ENCODE data around the gene LCA5.

Gene LCA5

DNA sequence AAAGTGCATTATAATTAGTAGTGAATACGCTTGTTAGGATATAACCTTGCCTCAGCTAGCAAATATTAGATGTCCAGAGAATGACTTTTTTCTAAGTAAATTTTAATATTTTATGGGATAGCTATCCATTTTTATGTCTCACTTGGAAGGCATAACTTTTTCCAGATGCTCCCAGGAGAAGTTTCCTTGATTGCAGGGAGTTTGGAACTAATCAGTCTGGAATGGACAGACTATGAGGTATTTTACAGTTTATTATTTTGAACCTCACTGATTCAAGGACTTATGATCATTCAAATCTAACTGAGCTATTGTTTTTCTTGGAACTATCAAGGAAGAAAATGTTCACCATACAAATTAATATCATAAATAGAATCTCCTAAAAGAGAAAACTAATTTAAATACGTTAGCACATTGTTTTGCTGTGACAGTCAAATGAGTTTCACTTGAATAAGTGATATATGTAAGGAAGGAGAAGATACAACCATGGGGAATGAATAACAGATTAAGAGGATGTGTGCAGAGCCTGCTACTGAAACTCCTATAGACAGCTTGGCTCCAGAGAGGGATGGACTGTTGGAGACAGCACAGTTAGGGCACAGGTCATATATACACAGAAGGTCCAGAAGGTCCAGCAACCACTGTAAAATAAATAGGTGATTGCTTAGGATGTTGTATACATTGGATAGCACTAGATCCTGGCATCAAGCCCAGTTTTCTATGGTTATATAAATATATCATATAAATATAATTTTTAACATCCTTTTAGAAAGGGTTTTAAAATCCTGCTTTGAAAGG is 20.6 kb upstream of the LCA5 start:
- no peaks in the 10 kb centered on the region for H3K27me3 ChIP-seq (ENCODE audit: low read length)
- no peaks in the 10 kb centered on the region for H4K20me1 ChIP-seq (ENCODE audit: low read depth, low read length)
- TF ChIP-seq, protein P1, sequence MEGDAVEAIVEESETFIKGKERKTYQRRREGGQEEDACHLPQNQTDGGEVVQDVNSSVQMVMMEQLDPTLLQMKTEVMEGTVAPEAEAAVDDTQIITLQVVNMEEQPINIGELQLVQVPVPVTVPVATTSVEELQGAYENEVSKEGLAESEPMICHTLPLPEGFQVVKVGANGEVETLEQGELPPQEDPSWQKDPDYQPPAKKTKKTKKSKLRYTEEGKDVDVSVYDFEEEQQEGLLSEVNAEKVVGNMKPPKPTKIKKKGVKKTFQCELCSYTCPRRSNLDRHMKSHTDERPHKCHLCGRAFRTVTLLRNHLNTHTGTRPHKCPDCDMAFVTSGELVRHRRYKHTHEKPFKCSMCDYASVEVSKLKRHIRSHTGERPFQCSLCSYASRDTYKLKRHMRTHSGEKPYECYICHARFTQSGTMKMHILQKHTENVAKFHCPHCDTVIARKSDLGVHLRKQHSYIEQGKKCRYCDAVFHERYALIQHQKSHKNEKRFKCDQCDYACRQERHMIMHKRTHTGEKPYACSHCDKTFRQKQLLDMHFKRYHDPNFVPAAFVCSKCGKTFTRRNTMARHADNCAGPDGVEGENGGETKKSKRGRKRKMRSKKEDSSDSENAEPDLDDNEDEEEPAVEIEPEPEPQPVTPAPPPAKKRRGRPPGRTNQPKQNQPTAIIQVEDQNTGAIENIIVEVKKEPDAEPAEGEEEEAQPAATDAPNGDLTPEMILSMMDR (IDR thresholded peaks at IDR 0.05; ENCODE audit: insufficient read depth, low read length, poor library complexity, severe bottlenecking) = no peak
- TF ChIP-seq EZH2phosphoT487 (conservative IDR thresholded peaks at IDR 0.05; ENCODE audit: low read length) = no peak
- H3K9me3 ChIP-seq (ENCODE audit: insufficient read depth, low read length) = no peaks in the 10 kb centered on the region
- no peak overlapping the region for H2AFZ ChIP-seq (ENCODE audit: low read depth, low read length, severe bottlenecking)
- H3K79me2 ChIP-seq (ENCODE audit: insufficient read depth, low read length) = no peaks in the 10 kb centered on the region
- H3K9ac ChIP-seq (ENCODE audit: low read length) = no peak overlapping the region
- H3K9me2 ChIP-seq (replicated peaks; ENCODE audit: insufficient read depth, low read length) = no peaks in the 10 kb centered on the region
- H3K4me2 ChIP-seq (ENCODE audit: low read depth, low read length, poor library complexity, severe bottlenecking) = no peak overlapping the region
- H3K4me3 ChIP-seq (ENCODE audit: insufficient read depth, low read length, poor library complexity, severe bottlenecking) = no peak overlapping the region
- no peaks in the 10 kb centered on the region for H3F3A ChIP-seq (ENCODE audit: insufficient read depth)
- H3K36me3 ChIP-seq (ENCODE audit: low read length) = no peaks in the 10 kb centered on the region
- H3K27ac ChIP-seq (ENCODE audit: low read depth, low read length) = no peak overlapping the region

DNA sequence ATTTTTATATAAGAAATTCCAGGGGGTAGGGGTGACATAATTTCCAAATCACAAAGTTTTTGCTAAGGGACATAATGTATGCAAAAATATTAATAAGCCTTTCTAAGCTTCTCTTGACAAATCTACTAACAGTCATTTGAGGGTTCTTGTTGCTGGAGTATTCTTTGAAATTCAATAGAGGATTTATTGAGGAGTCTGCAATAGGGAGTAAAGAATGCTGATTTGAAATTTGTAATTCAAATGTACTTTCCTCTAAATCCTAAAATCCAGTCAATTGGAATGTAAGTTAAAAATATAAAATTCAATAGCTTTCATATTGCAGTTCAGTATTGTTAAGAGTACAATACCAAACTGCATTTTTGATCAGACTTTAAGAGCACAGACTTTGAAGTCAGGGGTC is 17.1 kb upstream of the LCA5 start:
- TF ChIP-seq, protein P1 (IDR thresholded peaks at IDR 0.05; ENCODE audit: insufficient read depth, low read length, poor library complexity, severe bottlenecking) = no peak
- no peak for TF ChIP-seq EZH2phosphoT487 (conservative IDR thresholded peaks at IDR 0.05; ENCODE audit: low read length)
- Histone ChIP-seq H3K9ac (ENCODE audit: low read length) (no peak overlapping the region), H3K4me3 (ENCODE audit: insufficient read depth, low read length, poor library complexity, severe bottlenecking) (no peak overlapping the region), H3K4me2 (ENCODE audit: low read depth, low read length, poor library complexity, severe bottlenecking) (no peak overlapping the region), H3K9me3 (ENCODE audit: insufficient read depth, low read length) (no peaks in the 10 kb centered on the region), H3K79me2 (ENCODE audit: insufficient read depth, low read length) (no peaks in the 10 kb centered on the region), H3K9me2 (replicated peaks; ENCODE audit: insufficient read depth, low read length) (no peaks in the 10 kb centered on the region), H3K36me3 (ENCODE audit: low read length) (no peaks in the 10 kb centered on the region), H3F3A (ENCODE audit: insufficient read depth) (no peaks in the 10 kb centered on the region), H2AFZ (ENCODE audit: low read depth, low read length, severe bottlenecking) (no peak overlapping the region), H3K27me3 (ENCODE audit: low read length) (no peaks in the 10 kb centered on the region), H4K20me1 (ENCODE audit: low read depth, low read length) (no peaks in the 10 kb centered on the region), H3K27ac (ENCODE audit: low read depth, low read length) (no peak overlapping the region)

GRCh38 chr6:79551401-79551800 is 14.2 kb upstream of the LCA5 start:
- Histone ChIP-seq H4K20me1 (ENCODE audit: low read depth, low read length) (no peaks in the 10 kb centered on the region), H3K79me2 (ENCODE audit: insufficient read depth, low read length) (no peaks in the 10 kb centered on the region), H3K9me2 (replicated peaks; ENCODE audit: insufficient read depth, low read length) (no peaks in the 10 kb centered on the region), H3K36me3 (ENCODE audit: low read length) (no peaks in the 10 kb centered on the region), H3K9me3 (ENCODE audit: insufficient read depth, low read length) (no peaks in the 10 kb centered on the region), H3K27ac (ENCODE audit: low read depth, low read length) (no peak overlapping the region), H3K9ac (ENCODE audit: low read length) (no peak overlapping the region), H3F3A (ENCODE audit: insufficient read depth) (no peaks in the 10 kb centered on the region), H2AFZ (ENCODE audit: low read depth, low read length, severe bottlenecking) (no peak overlapping the region), H3K27me3 (ENCODE audit: low read length) (no peaks in the 10 kb centered on the region), H3K4me3 (ENCODE audit: insufficient read depth, low read length, poor library complexity, severe bottlenecking) (no peak overlapping the region), H3K4me2 (ENCODE audit: low read depth, low read length, poor library complexity, severe bottlenecking) (no peak overlapping the region)
- TF ChIP-seq, protein P1 (IDR thresholded peaks at IDR 0.05; ENCODE audit: insufficient read depth, low read length, poor library complexity, severe bottlenecking) = no peak
- no peak for TF ChIP-seq EZH2phosphoT487 (conservative IDR thresholded peaks at IDR 0.05; ENCODE audit: low read length)

All from SU-DHL-6 (cell line).